NT2/D1 (cell line): ENCODE results near the gene PCDH7.

ENCODE experiments used
- YY1 ChIP-seq: IDR thresholded peaks from 2 replicates; pipeline ENCODE4 v1.6.1; 2011; ENCODE audit not compliant: insufficient read length, insufficient read depth
- ZNF274 ChIP-seq: IDR thresholded peaks from 2 replicates; pipeline ENCODE4 v1.6.1; 2011; ENCODE audit warnings: mild to moderate bottlenecking, low read depth, low read length

DNA sequence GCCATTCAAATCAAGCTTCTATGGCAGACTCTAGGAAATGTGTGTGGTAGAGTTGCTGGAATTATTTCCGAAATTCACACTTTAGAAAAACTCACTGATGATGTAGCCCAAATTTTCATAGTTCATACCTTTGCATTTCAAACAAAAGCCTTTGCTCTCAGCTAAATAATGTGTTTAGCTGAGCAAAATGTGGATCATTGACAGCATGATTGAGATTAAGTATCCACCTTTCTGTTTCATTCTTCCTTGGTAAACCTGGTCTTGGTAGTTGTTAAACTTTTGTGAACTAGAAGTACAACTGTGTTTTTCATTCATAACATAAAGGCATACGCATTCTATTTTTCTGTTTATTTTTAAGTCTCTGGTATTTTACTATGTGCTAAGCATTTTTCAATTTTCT is 7.2 kb downstream of the PCDH7 start:
- TF ChIP-seq ZNF274: no peak
- no peak for TF ChIP-seq YY1
